GM21737 (cell line): ENCODE data around the gene CLEC11A.
"Not testable (repeated sequence)": the region's sequence is repeated elsewhere in the genome, so short reads cannot be mapped to it uniquely, and the experiment has no call there.

ENCODE experiments used
- ATAC-seq: cut with Tn5 transposase; IDR thresholded peaks from one replicate; pipeline ENCODE4 v1.9.1; 2021; ENCODE audit warnings: mild to moderate bottlenecking, moderate library complexity; ENCODE audit not compliant: unreplicated experiment

Gene CLEC11A

GRCh38 chr19:50756244-50756643, 33.1 kb downstream of the CLEC11A start:
- ATAC-seq, result not testable (repeated sequence)

- ATAC-seq, result not testable (repeated sequence)
These were observed 34.5 kb downstream of the CLEC11A start for GRCh38 chr19:50757624-50758023.

- ATAC-seq, result not testable (repeated sequence)
These were observed 35.9 kb downstream of the CLEC11A start for GRCh38 chr19:50759076-50759475.

- ATAC-seq, result no peak
These were observed 36.7 kb downstream of the CLEC11A start for GRCh38 chr19:50759886-50760285.

GRCh38 chr19:50761501-50761900, 38.3 kb downstream of the CLEC11A start:
- ATAC-seq, result not testable (repeated sequence)

GRCh38 chr19:50763521-50763920, 40.4 kb downstream of the CLEC11A start:
- ATAC-seq, result not testable (repeated sequence)

- no peak for ATAC-seq
These were observed 41.2 kb downstream of the CLEC11A start for GRCh38 chr19:50764409-50764808.

GRCh38 chr19:50766746-50767145, 43.6 kb downstream of the CLEC11A start:
- ATAC-seq, result not testable (repeated sequence)

- ATAC-seq, result not testable (repeated sequence)
These were observed 44.1 kb downstream of the CLEC11A start for GRCh38 chr19:50767263-50767662.

- no peak for ATAC-seq
These were observed 45.1 kb downstream of the CLEC11A start for GRCh38 chr19:50768277-50768676.

GRCh38 chr19:50770164-50770563, 47.0 kb downstream of the CLEC11A start, which contains the start of gene GPR32:
Gene GPR32, plus strand, starts transcription at chr19:50770464. Its CDS starts 137 bp downstream, at chr19:50770601.
- ATAC-seq, result not testable (repeated sequence)

GRCh38 chr19:50770888-50771287, 47.7 kb downstream of the CLEC11A start:
- ATAC-seq, result no peak

- no peak for ATAC-seq
These were observed 49.3 kb downstream of the CLEC11A start for GRCh38 chr19:50772476-50772875.

- ATAC-seq, result not testable (repeated sequence)
These were observed 49.7 kb downstream of the CLEC11A start for GRCh38 chr19:50772912-50773311.

GRCh38 chr19:50773454-50773853, 50.3 kb downstream of the CLEC11A start:
- ATAC-seq, result not testable (repeated sequence)
